Measurements from ENCODE around the gene MDP1. TPM values are rescaled to one million over a fixed set of nuclear protein-coding genes. Genes with fewer than 3 reads are reported as not detected.
A peak's percentile ranks its signal among the peaks of the same experiment; 100 is the strongest.

The MDP1 gene
- total RNA-seq, 1 donor = 14.8 TPM

DNA sequence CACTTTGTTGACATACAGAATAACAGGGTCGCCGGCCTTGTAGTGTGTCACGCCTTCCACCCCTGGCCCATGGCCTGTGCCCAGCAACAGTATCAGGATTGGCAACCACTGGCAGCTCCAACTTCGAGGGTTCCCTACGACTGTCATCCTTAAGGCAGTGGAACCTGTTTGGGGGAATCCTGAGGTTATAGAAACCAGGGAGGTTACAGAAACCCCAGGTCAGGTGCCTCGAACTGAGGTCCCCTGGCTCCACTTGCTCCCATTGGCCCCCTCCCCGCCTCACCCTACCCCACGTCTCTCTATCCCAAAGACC lies 21.0 kb downstream of the MDP1 start:
- Histone ChIP-seq H3K4me3 (ENCODE audit: insufficient read depth, low read length) (peak overlapping the region; percentile 96), H3K9me3 (ENCODE audit: low read depth, low read length) (no peaks in the 10 kb centered on the region), H4K20me1 (ENCODE audit: insufficient read depth, low read length) (no peaks in the 10 kb centered on the region), H2AFZ (ENCODE audit: low read length) (peak overlapping the region; percentile 95), H3K4me2 (ENCODE audit: insufficient read depth, low read length) (peak overlapping the region; percentile 97), H3K4me1 (ENCODE audit: insufficient read depth, low read length) (peaks cover 19% of the 10 kb centered on the region), H3K79me2 (ENCODE audit: insufficient read depth, low read length) (peaks cover 59% of the 10 kb centered on the region), H3K27me3 (ENCODE audit: insufficient read depth, low read length) (no peaks in the 10 kb centered on the region), H3K27ac (ENCODE audit: low read depth, low read length) (peak overlapping the region; percentile 94), H3K36me3 (ENCODE audit: insufficient read depth, low read length) (peaks cover 18% of the 10 kb centered on the region)
- TF ChIP-seq CTCF (IDR thresholded peaks at IDR 0.05; ENCODE audit: extremely low read depth, low read depth, low read length) = no peak
- DNase-seq (ENCODE audit: insufficient read length, low spot score, missing footprints) = peak; percentile 89

GRCh38 chr14:24194186-24194872 lies 21.5 kb downstream of the MDP1 start:
- Histone ChIP-seq H3K4me2 (ENCODE audit: insufficient read depth, low read length) (peak overlapping the region; percentile 97), H3K79me2 (ENCODE audit: insufficient read depth, low read length) (peaks cover 59% of the 10 kb centered on the region), H3K4me1 (ENCODE audit: insufficient read depth, low read length) (peaks cover 19% of the 10 kb centered on the region), H3K27ac (ENCODE audit: low read depth, low read length) (peak overlapping the region; percentile 94), H3K4me3 (ENCODE audit: insufficient read depth, low read length) (peak overlapping the region; percentile 96), H4K20me1 (ENCODE audit: insufficient read depth, low read length) (no peaks in the 10 kb centered on the region), H2AFZ (ENCODE audit: low read length) (no peak overlapping the region), H3K9me3 (ENCODE audit: low read depth, low read length) (no peaks in the 10 kb centered on the region), H3K27me3 (ENCODE audit: insufficient read depth, low read length) (no peaks in the 10 kb centered on the region), H3K36me3 (ENCODE audit: insufficient read depth, low read length) (peaks cover 18% of the 10 kb centered on the region)
- DNase-seq (ENCODE audit: insufficient read length, low spot score, missing footprints) = peak; percentile 86
- TF ChIP-seq CTCF (IDR thresholded peaks at IDR 0.05; ENCODE audit: extremely low read depth, low read depth, low read length) = no peak

GRCh38 chr14:24192933-24193332 lies 22.9 kb downstream of the MDP1 start:
- H3K27me3 ChIP-seq (ENCODE audit: insufficient read depth, low read length) = no peaks in the 10 kb centered on the region
- H2AFZ ChIP-seq (ENCODE audit: low read length) = no peak overlapping the region
- H3K4me3 ChIP-seq (ENCODE audit: insufficient read depth, low read length) = no peak overlapping the region
- H4K20me1 ChIP-seq (ENCODE audit: insufficient read depth, low read length) = no peaks in the 10 kb centered on the region
- peaks cover 18% of the 10 kb centered on the region for H3K36me3 ChIP-seq (ENCODE audit: insufficient read depth, low read length)
- DNase-seq (ENCODE audit: insufficient read length, low spot score, missing footprints) = peak; percentile 68
- TF ChIP-seq CTCF (IDR thresholded peaks at IDR 0.05; ENCODE audit: extremely low read depth, low read depth, low read length) = no peak
- no peak overlapping the region for H3K4me2 ChIP-seq (ENCODE audit: insufficient read depth, low read length)
- H3K4me1 ChIP-seq (ENCODE audit: insufficient read depth, low read length) = peaks cover 25% of the 10 kb centered on the region
- peaks cover 57% of the 10 kb centered on the region for H3K79me2 ChIP-seq (ENCODE audit: insufficient read depth, low read length)
- H3K9me3 ChIP-seq (ENCODE audit: low read depth, low read length) = no peaks in the 10 kb centered on the region
- H3K27ac ChIP-seq (ENCODE audit: low read depth, low read length) = no peak overlapping the region

DNA sequence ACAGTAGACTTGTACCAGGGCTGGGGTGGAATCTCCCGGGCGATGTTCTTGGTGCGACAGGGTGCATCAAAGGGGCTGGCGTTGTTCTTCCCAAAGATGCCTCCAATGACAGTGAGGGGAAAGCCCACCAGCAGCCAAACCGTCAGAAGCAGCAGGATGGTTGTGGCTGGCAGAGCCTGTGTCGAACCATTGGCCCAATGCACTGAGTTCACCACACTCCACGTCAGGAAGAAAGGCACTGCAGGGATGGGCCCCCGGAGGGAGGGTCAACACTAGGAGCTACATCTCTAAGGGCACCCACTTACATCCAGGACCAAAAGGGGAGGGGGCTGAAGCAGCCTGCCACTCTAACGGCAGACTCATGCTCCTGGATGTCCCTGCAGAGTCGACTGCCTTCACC lies 25.4 kb downstream of the MDP1 start:
- no peaks in the 10 kb centered on the region for H3K9me3 ChIP-seq (ENCODE audit: low read depth, low read length)
- no peaks in the 10 kb centered on the region for H3K27me3 ChIP-seq (ENCODE audit: insufficient read depth, low read length)
- H3K79me2 ChIP-seq (ENCODE audit: insufficient read depth, low read length) = peaks cover 56% of the 10 kb centered on the region
- peaks cover 19% of the 10 kb centered on the region for H3K4me1 ChIP-seq (ENCODE audit: insufficient read depth, low read length)
- no peak overlapping the region for H3K4me3 ChIP-seq (ENCODE audit: insufficient read depth, low read length)
- DNase-seq (ENCODE audit: insufficient read length, low spot score, missing footprints) = peak; percentile 15
- peaks cover 4% of the 10 kb centered on the region for H4K20me1 ChIP-seq (ENCODE audit: insufficient read depth, low read length)
- H3K4me2 ChIP-seq (ENCODE audit: insufficient read depth, low read length) = no peak overlapping the region
- no peak overlapping the region for H3K27ac ChIP-seq (ENCODE audit: low read depth, low read length)
- no peak for TF ChIP-seq CTCF (IDR thresholded peaks at IDR 0.05; ENCODE audit: extremely low read depth, low read depth, low read length)
- peaks cover 33% of the 10 kb centered on the region for H3K36me3 ChIP-seq (ENCODE audit: insufficient read depth, low read length)
- no peak overlapping the region for H2AFZ ChIP-seq (ENCODE audit: low read length)

Measured in osteoblast (primary cell).